ENCODE measurements around the gene REN. TPM values are rescaled to one million over a fixed set of nuclear protein-coding genes. Genes with fewer than 3 reads are reported as not detected.

Gene REN
- total RNA-seq, 1 experiment from 2014 or later = not detected

DNA sequence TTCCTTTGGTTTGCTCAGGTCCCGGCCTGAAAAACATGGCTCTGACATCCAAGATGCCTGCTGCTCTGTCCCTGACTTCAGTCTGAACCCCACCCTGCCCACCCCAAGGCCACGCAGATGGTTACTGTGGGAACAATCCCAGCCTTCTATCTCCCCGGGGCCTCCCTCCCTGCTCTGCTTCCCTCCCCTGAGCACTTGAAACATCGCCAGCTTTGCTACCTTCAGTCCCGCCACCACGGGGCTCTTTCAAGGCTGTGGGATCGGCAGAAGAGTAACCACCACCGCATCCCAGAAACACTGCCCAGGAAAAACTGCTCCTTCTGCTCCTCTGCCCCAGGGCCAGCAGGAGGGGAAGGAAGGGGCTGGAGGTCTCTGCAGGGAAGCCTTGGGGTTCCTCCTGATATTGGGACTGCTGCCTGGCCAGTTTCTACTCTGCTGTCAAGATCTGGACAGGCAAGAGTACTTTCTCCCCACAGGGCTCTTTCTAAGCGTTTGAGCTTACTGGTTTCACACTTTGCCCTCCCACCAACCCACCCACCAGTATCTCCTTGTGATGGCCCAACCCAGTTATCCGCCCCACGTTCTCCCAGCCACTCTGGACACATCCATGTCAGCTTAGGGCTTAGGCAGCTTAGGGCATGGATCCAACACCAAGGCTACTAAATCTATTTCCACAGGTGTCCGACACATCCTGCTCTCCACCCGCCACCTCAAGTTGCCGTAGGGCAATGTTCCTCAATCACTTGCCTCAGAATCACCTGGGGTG, 22.7 kb downstream of the REN start:
- no peak overlapping the region for H2BK15ac ChIP-seq (ENCODE audit: low read depth, low read length)
- no peak overlapping the region for H3K18ac ChIP-seq (ENCODE audit: insufficient read length, low read depth, low read length)
- H3K9ac ChIP-seq (ENCODE audit: extremely low read depth, insufficient read length, low read length) = no peak overlapping the region
- no peak overlapping the region for H3K4me3 Mint-ChIP-seq
- no peak overlapping the region for H3K23ac ChIP-seq (ENCODE audit: insufficient read length, low read depth, low read length)
- no peaks in the 10 kb centered on the region for H3K79me2 ChIP-seq (ENCODE audit: insufficient read depth, low read length)
- no peaks in the 10 kb centered on the region for H3K9me3 ChIP-seq (ENCODE audit: control insufficient read depth, low read depth, low read length)
- no peak overlapping the region for H3K4me2 ChIP-seq (ENCODE audit: insufficient read depth, insufficient read length, low read length)
- peaks cover 30 to 32% of the 10 kb centered on the region in 2 experiments for H3K4me1 Mint-ChIP-seq
- no peak overlapping the region for H3T11ph ChIP-seq (ENCODE audit: low read length)
- no peak overlapping the region for H2AK5ac ChIP-seq (ENCODE audit: insufficient read length, low read length)
- DNase-seq = no peak
- H4K91ac ChIP-seq (ENCODE audit: insufficient read length, low read depth, low read length) = no peak overlapping the region
- no peak overlapping the region for H4K8ac ChIP-seq (replicated peaks; ENCODE audit: insufficient read length, low read depth, low read length)
- no peak overlapping the region for H4K5ac ChIP-seq (ENCODE audit: insufficient read length, low read depth, low read length)
- no peak overlapping the region for H2BK20ac ChIP-seq (ENCODE audit: low read depth, low read length, poor library complexity, severe bottlenecking)
- H2AFZ ChIP-seq (ENCODE audit: low read length) = no peak overlapping the region
- WGBS (ENCODE audit: extremely low coverage, insufficient read length, low lambda C conversion rate) = no CpG with 5 or more reads among the region's 14 CpGs
- peaks cover 12% of the 10 kb centered on the region for H3K27me3 Mint-ChIP-seq (ENCODE audit: low read depth)
- H3K23me2 ChIP-seq (ENCODE audit: insufficient read length, low read depth, low read length, poor library complexity, severe bottlenecking) = no peaks in the 10 kb centered on the region
- H3K56ac ChIP-seq (ENCODE audit: insufficient read length, low read depth, low read length) = no peak overlapping the region
- no peak overlapping the region for H3K14ac ChIP-seq (ENCODE audit: insufficient read depth, low read length)
- H3K27ac Mint-ChIP-seq = no peak overlapping the region
- no peaks in the 10 kb centered on the region for H3K9me3 Mint-ChIP-seq
- H3K27ac ChIP-seq (ENCODE audit: insufficient read length, low read depth, low read length) = no peak overlapping the region
- H2BK12ac ChIP-seq (ENCODE audit: insufficient read length, low read depth, low read length) = no peak overlapping the region
- TF ChIP-seq, protein P1, sequence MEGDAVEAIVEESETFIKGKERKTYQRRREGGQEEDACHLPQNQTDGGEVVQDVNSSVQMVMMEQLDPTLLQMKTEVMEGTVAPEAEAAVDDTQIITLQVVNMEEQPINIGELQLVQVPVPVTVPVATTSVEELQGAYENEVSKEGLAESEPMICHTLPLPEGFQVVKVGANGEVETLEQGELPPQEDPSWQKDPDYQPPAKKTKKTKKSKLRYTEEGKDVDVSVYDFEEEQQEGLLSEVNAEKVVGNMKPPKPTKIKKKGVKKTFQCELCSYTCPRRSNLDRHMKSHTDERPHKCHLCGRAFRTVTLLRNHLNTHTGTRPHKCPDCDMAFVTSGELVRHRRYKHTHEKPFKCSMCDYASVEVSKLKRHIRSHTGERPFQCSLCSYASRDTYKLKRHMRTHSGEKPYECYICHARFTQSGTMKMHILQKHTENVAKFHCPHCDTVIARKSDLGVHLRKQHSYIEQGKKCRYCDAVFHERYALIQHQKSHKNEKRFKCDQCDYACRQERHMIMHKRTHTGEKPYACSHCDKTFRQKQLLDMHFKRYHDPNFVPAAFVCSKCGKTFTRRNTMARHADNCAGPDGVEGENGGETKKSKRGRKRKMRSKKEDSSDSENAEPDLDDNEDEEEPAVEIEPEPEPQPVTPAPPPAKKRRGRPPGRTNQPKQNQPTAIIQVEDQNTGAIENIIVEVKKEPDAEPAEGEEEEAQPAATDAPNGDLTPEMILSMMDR (conservative IDR thresholded peaks at IDR 0.05) = no peak
- no peaks in the 10 kb centered on the region for H3K27me3 ChIP-seq (ENCODE audit: insufficient read depth, low read length)
- peaks cover 4% of the 10 kb centered on the region; the same call in 1 of the 2 replicates for H3K4me1 ChIP-seq (ENCODE audit: insufficient read depth, low read length)
- no peak overlapping the region for H3K4ac ChIP-seq (ENCODE audit: low read depth, low read length)
- no peaks in the 10 kb centered on the region for H4K20me1 ChIP-seq (ENCODE audit: control insufficient read depth, insufficient read depth, insufficient read length)
- peaks cover 3 to 22% (median 10%) of the 10 kb centered on the region in 3 experiments; a peak in 5 of 7 replicates for H3K36me3 Mint-ChIP-seq (ENCODE audit: insufficient read depth in 1 of 3, low read depth in 3 of 3)
- H2BK5ac ChIP-seq (ENCODE audit: insufficient read length, low read length) = no peak overlapping the region
- H2BK120ac ChIP-seq (ENCODE audit: low read depth, low read length, poor library complexity, severe bottlenecking) = no peak overlapping the region
- no peaks in the 10 kb centered on the region for H3K79me1 ChIP-seq (ENCODE audit: insufficient read depth, low read depth, low read length, poor library complexity, severe bottlenecking)

Measured in H9 (cell line).